GM23338 (cell line): ENCODE data around the gene OAS1.

Source experiments
- CTCF ChIP-seq, 2 experiments: fragments of 200-600 bp in 1 of 2; sonication (generic) in 1 of 2; conservative IDR thresholded peaks; 2 replicates each; pipeline versions ENCODE4 v1.5.1 to v1.6.1; 2016 to 2017; ENCODE audit warnings: antibody characterized with exemption in 2 of 2, low read depth in 2 of 2, mild to moderate bottlenecking in 2 of 2, moderate library complexity in 1 of 2
- EZH2phosphoT487 ChIP-seq: fragments of 200-600 bp; sonication (generic); IDR thresholded peaks from one replicate; pipeline ENCODE4 v1.8.1; 2018; ENCODE audit warnings: antibody characterized with exemption; ENCODE audit not compliant: unreplicated experiment
- NANOG ChIP-seq: IDR thresholded peaks from 2 replicates; pipeline ENCODE4 v1.6.1; 2016; ENCODE audit warnings: antibody characterized with exemption, borderline replicate concordance
- POLR2AphosphoS5 ChIP-seq: IDR thresholded peaks from 2 replicates; pipeline ENCODE4 v1.6.1; 2016; ENCODE audit warnings: antibody characterized with exemption, low read depth
- ZNF114 ChIP-seq: fragments of 250-450 bp; sonication (Bioruptor Pico); IDR thresholded peaks from 2 replicates; pipeline ENCODE4 v1.5.0; 2020; ENCODE audit warnings: mild to moderate bottlenecking, moderate library complexity
- TF ChIP-seq, protein P1 (sequence below): IDR thresholded peaks from one replicate; pipeline ENCODE4 v1.6.1; 2018; ENCODE audit warnings: antibody characterized with exemption; ENCODE audit not compliant: unreplicated experiment

DNA sequence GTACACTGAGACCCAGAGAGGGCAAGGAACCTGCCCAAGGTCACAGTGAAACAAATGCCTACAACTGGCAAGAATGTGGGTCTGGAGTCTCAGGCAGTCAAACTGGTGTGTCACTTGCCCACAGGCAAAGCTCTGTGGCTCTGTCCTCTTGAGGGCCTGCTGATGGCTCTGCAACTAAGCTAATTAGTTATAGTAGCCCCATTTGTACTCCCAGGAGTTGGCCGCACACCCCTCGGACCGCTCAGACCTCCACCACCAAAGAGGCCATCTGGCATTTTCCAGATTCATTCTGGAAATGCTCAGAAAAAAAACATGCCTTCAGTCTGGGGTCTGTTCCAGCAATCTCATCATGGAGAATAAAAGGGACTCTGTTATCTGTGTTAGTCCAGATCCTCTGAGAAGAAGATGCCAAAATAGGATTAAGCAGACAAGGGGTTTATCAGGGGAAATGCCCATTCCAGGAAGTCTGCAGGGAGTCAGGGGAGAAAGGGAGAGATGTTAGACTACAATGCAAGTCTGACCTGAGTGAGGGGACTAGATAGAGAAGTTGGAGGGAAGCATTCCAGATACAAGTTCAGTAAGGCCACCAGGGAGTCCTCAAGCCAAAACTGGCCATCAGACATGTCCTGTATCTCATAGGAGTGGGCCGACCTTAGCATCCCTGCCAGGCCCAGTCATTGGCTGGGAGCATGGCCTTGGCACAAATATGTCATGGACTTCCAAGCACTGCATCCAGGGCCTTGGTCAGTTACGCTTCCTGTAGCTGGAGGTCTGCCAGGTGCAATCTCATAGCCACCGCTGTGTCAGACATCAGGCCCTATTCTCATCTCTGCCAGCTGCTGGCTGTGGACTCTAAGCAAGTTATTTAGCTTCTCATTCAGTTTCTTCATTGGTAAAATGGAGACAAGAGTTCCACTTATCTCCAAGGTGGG is 15.4 kb upstream of the OAS1 start:
- TF ChIP-seq CTCF (conservative IDR thresholded peaks at IDR 0.05; ENCODE audit: low read depth in 2 of 2) = no peak
- TF ChIP-seq NANOG = no peak
- TF ChIP-seq POLR2AphosphoS5 = no peak
- no peak for TF ChIP-seq ZNF114
- TF ChIP-seq EZH2phosphoT487 = no peak
- TF ChIP-seq, protein P1, sequence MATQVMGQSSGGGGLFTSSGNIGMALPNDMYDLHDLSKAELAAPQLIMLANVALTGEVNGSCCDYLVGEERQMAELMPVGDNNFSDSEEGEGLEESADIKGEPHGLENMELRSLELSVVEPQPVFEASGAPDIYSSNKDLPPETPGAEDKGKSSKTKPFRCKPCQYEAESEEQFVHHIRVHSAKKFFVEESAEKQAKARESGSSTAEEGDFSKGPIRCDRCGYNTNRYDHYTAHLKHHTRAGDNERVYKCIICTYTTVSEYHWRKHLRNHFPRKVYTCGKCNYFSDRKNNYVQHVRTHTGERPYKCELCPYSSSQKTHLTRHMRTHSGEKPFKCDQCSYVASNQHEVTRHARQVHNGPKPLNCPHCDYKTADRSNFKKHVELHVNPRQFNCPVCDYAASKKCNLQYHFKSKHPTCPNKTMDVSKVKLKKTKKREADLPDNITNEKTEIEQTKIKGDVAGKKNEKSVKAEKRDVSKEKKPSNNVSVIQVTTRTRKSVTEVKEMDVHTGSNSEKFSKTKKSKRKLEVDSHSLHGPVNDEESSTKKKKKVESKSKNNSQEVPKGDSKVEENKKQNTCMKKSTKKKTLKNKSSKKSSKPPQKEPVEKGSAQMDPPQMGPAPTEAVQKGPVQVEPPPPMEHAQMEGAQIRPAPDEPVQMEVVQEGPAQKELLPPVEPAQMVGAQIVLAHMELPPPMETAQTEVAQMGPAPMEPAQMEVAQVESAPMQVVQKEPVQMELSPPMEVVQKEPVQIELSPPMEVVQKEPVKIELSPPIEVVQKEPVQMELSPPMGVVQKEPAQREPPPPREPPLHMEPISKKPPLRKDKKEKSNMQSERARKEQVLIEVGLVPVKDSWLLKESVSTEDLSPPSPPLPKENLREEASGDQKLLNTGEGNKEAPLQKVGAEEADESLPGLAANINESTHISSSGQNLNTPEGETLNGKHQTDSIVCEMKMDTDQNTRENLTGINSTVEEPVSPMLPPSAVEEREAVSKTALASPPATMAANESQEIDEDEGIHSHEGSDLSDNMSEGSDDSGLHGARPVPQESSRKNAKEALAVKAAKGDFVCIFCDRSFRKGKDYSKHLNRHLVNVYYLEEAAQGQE = no peak
